SW480 (cell line): ENCODE data around the gene ARHGAP10.
"Not testable (repeated sequence)": the region's sequence is repeated elsewhere in the genome, so short reads cannot be mapped to it uniquely, and the experiment has no call there.

Experiments
- DNase-seq: peaks from one replicate; pipeline ENCODE4 v3.0.0-alpha.2; 2016; ENCODE audit warnings: low spot score

Gene ARHGAP10

DNA sequence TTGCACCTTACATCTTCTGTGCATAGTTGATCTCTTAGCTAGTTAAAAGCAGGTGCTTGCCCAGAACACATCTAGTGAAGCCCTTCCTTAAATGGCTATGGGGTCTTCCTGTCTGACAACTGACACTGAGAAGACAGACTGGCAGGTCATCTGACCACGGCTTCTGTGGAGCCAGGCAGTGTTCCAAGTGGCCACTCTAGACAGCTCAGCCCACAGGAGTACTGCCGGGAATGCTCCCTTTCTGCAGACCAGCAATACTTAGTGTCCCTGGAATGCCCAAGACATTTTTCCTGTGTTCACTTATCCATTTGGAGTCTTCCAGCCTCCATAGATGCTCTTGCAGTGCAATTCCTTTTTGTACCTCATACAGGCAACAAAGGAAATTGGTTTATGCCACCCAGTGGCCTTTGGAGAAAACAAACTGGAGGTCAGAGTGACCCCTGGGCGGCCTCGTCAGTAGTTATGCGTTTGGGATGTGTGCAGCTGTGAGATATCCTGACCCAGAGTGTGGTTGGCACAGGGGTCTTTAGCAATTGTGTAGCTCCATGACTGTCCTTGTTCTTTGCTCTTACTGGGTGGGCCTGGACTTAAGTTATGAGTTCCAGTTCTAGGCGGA is 335.5 kb downstream of the ARHGAP10 start:
- DNase-seq = no peak

DNA sequence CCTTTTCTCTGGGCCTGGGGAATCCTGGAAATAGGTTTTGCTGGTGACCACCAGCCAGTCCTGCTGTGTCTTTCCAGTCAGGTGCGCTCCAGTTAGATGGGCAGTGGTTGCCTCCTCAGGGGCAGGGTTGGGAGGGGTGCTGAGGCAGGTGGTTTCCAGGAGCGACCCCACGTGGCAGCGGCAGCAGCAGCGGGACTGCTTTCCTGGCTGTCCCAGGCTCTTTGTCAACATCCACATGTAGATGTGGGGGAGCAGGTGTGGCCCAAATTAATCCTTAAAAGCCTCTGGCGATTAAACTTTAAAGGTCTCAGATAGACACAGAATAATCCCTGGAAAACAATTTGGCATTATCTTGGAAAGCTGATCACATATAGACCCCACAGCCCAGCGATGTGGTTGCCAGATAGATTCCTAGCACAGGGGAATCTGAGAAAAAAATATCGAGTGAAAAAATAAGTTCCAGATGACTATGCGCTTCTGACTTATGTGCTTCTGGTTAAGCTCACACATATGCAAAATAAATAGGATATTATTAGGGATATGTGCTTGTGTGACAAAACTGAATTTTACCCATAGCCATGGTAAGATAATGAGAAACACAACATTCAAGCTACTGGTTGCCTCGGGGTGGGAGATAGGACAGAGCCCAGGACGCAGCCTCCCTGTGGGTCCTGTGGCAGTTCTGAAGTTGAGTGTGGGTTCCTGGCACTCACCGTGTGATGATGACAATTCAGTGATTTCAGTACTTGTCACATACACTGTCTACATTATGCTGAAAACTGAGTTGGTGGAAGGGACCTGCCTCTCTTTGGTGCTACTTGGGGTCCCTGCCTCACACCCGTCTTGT is 336.4 kb downstream of the ARHGAP10 start:
- DNase-seq = no peak

- no peak for DNase-seq
These were observed 337.4 kb downstream of the ARHGAP10 start for GRCh38 chr4:148069086-148069894.

DNA sequence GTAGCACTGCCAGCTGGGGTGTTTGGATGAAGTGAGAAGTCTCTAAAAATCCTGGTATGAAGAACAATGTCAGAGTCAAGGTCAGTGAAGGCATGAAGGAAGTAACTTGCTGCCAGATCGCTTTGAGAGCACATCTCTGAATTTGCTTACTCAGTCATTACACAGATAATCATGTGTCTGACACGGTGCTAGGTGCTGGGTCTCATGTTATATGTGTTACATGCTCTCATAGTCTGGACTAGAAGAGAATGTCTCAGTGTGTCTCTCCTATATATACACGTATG is 337.9 kb downstream of the ARHGAP10 start:
- DNase-seq = no peak

GRCh38 chr4:148071009-148071408 is 339.1 kb downstream of the ARHGAP10 start:
- DNase-seq = no peak

GRCh38 chr4:148072789-148073188 is 340.9 kb downstream of the ARHGAP10 start:
- no peak for DNase-seq

DNA sequence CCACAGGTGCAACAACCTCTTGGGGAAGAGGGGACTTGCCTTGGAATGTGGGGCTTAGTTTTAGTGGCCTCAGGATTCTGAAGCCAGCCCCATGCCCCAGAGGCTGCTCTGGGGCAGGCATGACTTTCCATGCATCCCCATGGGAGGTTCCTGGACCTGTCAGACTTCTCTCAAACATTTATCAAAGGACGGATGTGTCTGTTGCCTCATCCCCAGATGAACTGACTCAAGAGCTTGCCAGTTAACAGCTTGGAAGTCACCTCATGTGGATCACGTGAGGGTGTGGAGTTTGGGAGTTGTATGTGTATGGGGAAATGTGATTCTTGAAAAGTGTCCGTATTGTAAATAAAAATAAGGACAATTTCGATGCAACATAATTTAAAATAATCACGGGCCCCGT is 341.5 kb downstream of the ARHGAP10 start:
- no peak for DNase-seq

GRCh38 chr4:148074462-148074861 is 342.6 kb downstream of the ARHGAP10 start:
- no peak for DNase-seq

GRCh38 chr4:148075438-148075837 is 343.6 kb downstream of the ARHGAP10 start:
- no peak for DNase-seq

DNA sequence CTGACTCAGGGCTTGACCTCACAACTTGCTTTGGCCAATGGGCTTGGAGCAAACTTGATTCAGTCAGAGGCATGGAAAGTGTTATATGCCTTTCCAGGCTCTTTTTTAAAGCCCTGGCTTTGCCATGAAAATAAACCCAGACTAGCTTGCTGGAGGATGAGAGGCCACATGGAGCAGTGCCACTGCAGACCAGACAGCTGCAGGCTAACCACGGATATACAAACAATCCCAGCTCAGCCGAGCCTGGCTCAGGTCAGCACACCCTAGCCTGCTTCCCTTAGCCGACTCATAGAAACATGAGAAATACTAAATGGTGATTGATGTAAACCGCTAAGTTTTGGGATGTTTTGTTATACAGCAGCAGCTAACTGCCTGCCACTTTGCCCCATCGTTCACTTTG is 345.1 kb downstream of the ARHGAP10 start:
- DNase-seq = no peak

- DNase-seq = no peak
These were observed 345.7 kb downstream of the ARHGAP10 start for GRCh38 chr4:148077581-148077980.

DNA sequence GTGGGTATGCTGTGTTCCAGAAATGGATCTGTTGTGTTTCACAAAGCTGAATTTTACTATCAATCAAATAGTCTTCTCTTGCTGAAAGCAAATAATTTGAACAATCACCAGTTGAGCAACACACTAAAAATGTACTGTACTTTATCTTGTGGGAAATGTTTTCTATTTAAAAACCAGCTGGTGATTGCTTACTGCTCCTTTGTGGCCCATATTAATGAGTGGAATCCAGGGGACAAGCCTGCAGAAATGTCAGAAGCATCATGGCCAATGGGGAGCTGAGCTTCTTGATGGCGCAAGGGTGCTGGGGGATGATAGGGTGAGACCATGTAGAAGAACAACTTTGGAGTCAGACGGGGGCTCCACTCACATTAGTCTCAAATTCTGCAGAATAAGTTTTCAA is 346.2 kb downstream of the ARHGAP10 start:
- no peak for DNase-seq

- DNase-seq = no peak
These were observed 348.1 kb downstream of the ARHGAP10 start for GRCh38 chr4:148079961-148080360.

DNA sequence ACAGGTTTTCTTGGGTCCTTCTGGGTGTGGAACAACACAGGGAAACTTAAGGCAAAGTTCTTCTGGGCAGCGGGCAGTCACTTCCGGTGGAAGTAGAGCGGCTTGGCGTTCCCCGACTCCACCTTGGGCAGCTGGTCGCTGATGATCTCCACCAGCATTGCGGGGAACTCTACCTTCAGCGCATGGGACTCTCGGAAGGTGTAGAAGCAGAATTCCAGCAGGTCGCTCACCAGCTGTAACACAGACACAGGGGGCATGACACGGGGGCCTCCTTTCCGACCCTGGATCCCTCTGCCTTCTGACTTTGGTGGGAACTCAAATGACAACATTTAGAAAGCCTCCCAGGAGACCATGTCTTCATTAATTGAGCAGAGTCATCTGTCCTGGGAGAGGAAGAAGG is 349.4 kb downstream of the ARHGAP10 start:
- no peak for DNase-seq

DNA sequence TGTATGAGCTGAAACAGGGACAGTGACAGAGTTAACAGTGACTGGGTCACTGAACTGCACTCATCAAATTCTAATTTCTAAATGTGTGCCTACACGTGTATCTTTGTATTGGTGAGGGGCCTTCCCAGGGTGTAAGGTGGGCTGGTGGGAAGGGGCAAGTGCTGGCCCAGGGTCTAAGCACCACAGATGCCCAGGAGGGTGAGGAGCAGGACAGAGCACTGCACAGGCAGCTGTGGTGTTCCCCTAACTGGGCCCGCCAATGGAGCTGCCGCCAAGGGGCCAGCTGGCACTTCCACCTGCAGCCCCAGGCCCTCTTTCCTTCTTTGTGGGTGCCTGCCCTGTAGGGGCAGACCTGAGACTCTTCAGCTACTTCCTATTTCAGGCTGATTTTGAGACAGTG is 349.9 kb downstream of the ARHGAP10 start:
- DNase-seq = no peak

GRCh38 chr4:148083073-148083472 is 351.2 kb downstream of the ARHGAP10 start:
- DNase-seq = not testable (repeated sequence)

DNA sequence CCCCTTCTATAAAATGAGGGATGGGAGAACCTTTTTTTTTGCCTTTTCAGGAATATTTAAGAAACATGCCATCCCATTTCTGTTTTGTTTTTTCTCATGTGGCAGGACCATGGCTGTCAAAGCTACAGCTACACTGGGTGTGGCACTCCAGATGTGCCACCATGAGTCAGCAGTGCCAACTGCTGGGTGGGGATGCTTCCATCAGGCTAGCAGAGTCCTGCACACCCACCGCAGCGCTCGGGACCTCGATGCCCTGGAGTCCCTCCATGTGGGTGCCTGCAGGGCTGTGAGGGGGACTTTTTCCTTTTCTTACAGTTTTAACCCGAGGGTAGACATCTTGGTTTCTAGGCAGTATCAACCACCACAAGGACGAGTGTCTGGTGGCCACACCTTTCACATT is 357.7 kb downstream of the ARHGAP10 start:
- DNase-seq = peak; percentile 4

GRCh38 chr4:148090029-148090428 is 358.1 kb downstream of the ARHGAP10 start:
- no peak for DNase-seq

- DNase-seq = no peak
These were observed 358.9 kb downstream of the ARHGAP10 start for GRCh38 chr4:148090503-148091476.

DNA sequence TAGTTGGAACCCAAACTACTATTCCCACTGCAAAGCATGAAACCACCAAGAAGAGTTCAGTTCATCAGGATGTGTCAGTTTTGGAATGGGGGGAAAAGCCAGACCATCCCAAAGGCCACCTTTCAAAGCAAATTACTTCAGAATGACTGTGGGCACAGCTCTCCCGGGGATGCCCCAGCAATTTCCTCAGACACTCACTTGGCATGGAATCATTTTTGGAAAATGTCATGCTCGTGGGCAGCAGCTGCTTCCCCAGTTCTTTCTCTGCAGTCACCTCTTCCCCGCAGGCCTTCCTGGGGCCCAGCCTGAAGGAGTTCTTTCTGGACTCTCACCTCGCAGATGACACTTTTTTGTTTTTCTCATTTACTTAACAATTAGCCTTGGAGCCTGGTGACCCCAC is 360.0 kb downstream of the ARHGAP10 start:
- no peak for DNase-seq

DNA sequence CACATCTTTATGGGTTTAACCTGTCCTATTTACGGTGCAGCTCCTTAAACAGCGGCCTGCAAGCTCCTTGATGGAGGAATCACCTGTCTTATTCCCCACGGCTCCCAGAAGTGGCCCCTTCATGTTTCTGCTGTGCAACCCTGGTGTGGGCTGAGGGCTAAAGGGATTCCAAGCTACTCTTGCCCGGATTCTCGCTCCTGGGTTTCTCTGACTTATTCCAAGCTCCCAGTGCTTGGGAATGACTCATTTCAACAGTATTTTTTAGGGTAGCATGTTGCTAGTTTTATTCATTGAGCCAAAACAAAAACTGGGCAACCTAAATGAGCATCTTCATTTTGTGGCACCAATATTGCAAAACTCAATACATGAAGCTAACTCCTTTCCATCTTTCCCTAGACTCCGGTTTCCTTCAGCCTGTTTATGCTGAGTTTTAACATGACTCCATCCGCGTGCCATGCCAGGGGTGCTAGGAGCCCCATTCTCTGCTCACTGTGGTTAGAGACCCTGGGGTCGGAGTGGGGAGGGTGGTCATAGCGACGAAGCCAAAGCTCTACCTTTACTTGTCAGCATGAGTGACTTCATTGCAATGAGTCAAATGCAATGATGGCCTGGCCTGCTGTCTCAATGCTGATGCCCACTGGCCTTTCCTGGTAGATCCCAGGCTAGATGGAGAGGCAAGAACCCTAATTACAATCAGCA is 360.6 kb downstream of the ARHGAP10 start:
- DNase-seq = no peak
